GM23248 (cell line): ENCODE results near the gene DCLK2.

ENCODE experiments used
- EZH2 ChIP-seq: fragments of 200-600 bp; sonication (generic); IDR thresholded peaks from 2 replicates; pipeline ENCODE4 v1.6.1; 2018; ENCODE audit warnings: antibody characterized with exemption, mild to moderate bottlenecking; ENCODE audit not compliant: insufficient read depth, poor library complexity, severe bottlenecking
- EZH2phosphoT487 ChIP-seq: fragments of 200-600 bp; sonication (generic); IDR thresholded peaks from 2 replicates; pipeline ENCODE4 v1.6.1; 2018; ENCODE audit warnings: antibody characterized with exemption, moderate library complexity, mild to moderate bottlenecking, low read depth; ENCODE audit not compliant: insufficient read depth

DNA sequence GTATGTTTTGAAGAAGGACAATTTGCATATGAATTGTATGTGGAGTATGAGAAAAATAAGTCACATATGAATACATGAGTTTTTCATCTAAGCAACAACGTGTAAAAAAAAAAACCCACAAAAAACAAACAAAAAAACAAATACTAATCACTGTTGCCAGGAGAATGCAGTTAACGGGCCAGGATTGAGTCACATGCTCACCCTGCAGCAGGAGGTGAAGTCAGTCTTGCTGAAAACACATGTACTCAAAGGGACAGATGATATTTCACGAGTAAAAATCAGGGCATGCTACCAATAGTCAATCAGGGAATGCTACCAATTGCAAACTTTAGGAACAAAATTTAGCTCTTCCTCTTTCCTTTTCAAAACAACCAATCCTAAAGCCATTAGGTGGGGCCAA lies 10.4 kb upstream of the DCLK2 start:
- TF ChIP-seq EZH2 (no peak), EZH2phosphoT487 (no peak)
